PC-3 (cell line): ENCODE measurements around the gene ULK4. TPM values are rescaled to one million over a fixed set of nuclear protein-coding genes. Genes with fewer than 3 reads are reported as not detected.
"Not testable (repeated sequence)": the region's sequence is repeated elsewhere in the genome, so short reads cannot be mapped to it uniquely, and the experiment has no call there.

Experiments
- ATAC-seq: fragments of 200-7000 bp; cut with Tn5 transposase; 2 replicates; pipeline ENCODE4 v1.9.1; 2020; ENCODE audit warnings: mild to moderate bottlenecking, moderate library complexity
- BruUV-seq: library from RNA; stranded (reverse); fragments of 400-500 nt; replicated peaks from 2 replicates; lab custom pipeline; 2021; lab: Mats Ljungman, UMichigan
- CTCF ChIA-PET: fragments of 300-600 bp; sonication (Branson Sonifier 250); formaldehyde crosslinking; loops from one replicate; lab custom pipeline; 2022; ENCODE audit warnings: antibody characterized with exemption; lab: Charles Lee
- POLR2A ChIA-PET: fragments of 300-600 bp; sonication (Branson Sonifier 250); formaldehyde crosslinking; loops from one replicate; lab custom pipeline; 2022; ENCODE audit warnings: antibody characterized with exemption; ENCODE audit not compliant: unreplicated experiment; lab: Charles Lee
- DNase-seq: peaks from one replicate; pipeline ENCODE4 v3.0.0-alpha.2; 2015
- H2AFZ ChIP-seq: fragments of 300-600 bp; sonication (generic); 2 replicates; pipeline ENCODE4 v1.6.0; 2016; ENCODE audit warnings: antibody characterized with exemption, low read length
- H3F3A ChIP-seq: fragments of 300-600 bp; sonication (generic); one replicate; pipeline ENCODE4 v1.6.0; 2017; ENCODE audit warnings: antibody characterized with exemption, low read length, control low read depth, mild to moderate bottlenecking; ENCODE audit not compliant: unreplicated experiment
- H3K27ac ChIP-seq: fragments of 300-600 bp; sonication (generic); 2 replicates; pipeline ENCODE4 v1.5.1; 2016; ENCODE audit warnings: mild to moderate bottlenecking, low read length
- H3K27me3 ChIP-seq: fragments of 300-600 bp; sonication (generic); 2 replicates; pipeline ENCODE4 v1.6.1; 2016; ENCODE audit warnings: low read length, mixed read lengths
- H3K36me3 ChIP-seq: fragments of 300-600 bp; sonication (generic); 2 replicates; pipeline ENCODE4 v1.6.1; 2016; ENCODE audit warnings: low read depth, mixed run types, low read length, mixed read lengths
- H3K4me1 ChIP-seq: fragments of 300-600 bp; sonication (generic); 2 replicates; pipeline ENCODE4 v1.5.1; 2016; ENCODE audit warnings: low read length; ENCODE audit not compliant: insufficient read depth
- H3K4me2 ChIP-seq: fragments of 300-600 bp; sonication (generic); 2 replicates; pipeline ENCODE4 v1.6.0; 2016; ENCODE audit warnings: low read length
- H3K4me3 ChIP-seq: fragments of 300-600 bp; sonication (generic); 2 replicates; pipeline ENCODE4 v1.5.1; 2016; ENCODE audit warnings: mild to moderate bottlenecking, low read length, mixed read lengths
- H3K79me2 ChIP-seq: fragments of 300-600 bp; sonication (generic); 2 replicates; pipeline ENCODE4 v1.6.1; 2017; ENCODE audit warnings: low read length, mixed read lengths
- H3K9ac ChIP-seq: fragments of 300-600 bp; sonication (generic); 2 replicates; pipeline ENCODE4 v1.6.0; 2016; ENCODE audit warnings: mild to moderate bottlenecking, low read length
- H3K9me2 ChIP-seq: fragments of 300-600 bp; sonication (generic); replicated peaks from 2 replicates; pipeline ENCODE4 v1.6.1; 2016; ENCODE audit warnings: mixed run types, low read length, mixed read lengths
- H3K9me3 ChIP-seq: fragments of 300-600 bp; sonication (generic); 2 replicates; pipeline ENCODE4 v1.6.1; 2016; ENCODE audit warnings: low read length, mixed read lengths
- H4K20me1 ChIP-seq: fragments of 300-600 bp; sonication (generic); 2 replicates; pipeline ENCODE4 v1.6.1; 2016; ENCODE audit warnings: low read length, mixed read lengths
- EZH2 ChIP-seq: fragments of 300-600 bp; sonication (generic); IDR thresholded peaks from one replicate; pipeline ENCODE4 v1.6.1; 2017; ENCODE audit warnings: antibody characterized with exemption, mild to moderate bottlenecking, low read length; ENCODE audit not compliant: unreplicated experiment
- EZH2phosphoT487 ChIP-seq: fragments of 300-600 bp; sonication (generic); IDR thresholded peaks from 2 replicates; pipeline ENCODE4 v1.6.1; 2018; ENCODE audit warnings: mild to moderate bottlenecking, antibody characterized with exemption, low read length, borderline replicate concordance
- intact Hi-C: fragments of 100-400 bp; cut with micrococcal nuclease; formaldehyde crosslinking; loops from 2 replicates; pipeline ENCODE4 v1.9.0; 2023
- total RNA-seq: library from RNA; depleted of rRNA; stranded (reverse); fragments of >200 nt; gene quantifications from 2 replicates; pipeline ENCODE4 v1.2.3, GENCODE V29; 2014
- TF ChIP-seq, protein P1 (sequence below): fragments of 300-600 bp; sonication (generic); conservative IDR thresholded peaks from 2 replicates; pipeline ENCODE4 v1.5.1; 2017; ENCODE audit warnings: antibody characterized with exemption, low read depth, mild to moderate bottlenecking, low read length

The ULK4 gene
- total RNA-seq, 1 experiment from 2014 or later, result 4.8 TPM

DNA sequence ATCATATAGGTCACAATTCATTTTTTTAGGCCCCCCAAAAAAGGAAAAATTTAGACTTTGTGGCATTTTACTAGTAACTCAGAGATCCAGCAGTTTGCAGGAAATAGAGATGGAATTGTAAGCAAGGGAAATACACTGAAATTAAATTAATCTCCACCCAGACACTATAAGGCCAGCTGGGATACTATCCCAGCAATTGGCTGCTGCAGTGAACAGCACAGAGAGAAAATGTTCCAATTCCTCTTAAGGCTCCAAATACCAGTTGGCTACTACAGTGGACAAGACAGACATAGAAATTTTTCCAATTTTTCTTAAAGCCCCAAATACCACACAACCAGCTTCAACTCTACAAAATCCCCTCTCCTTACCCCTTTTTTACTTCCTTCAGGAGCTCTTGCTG lies 78.9 kb downstream of the ULK4 start:
- H3K27ac ChIP-seq, result no peak overlapping the region
- H3K79me2 ChIP-seq, result no peaks in the 10 kb centered on the region
- ATAC-seq (no peak), DNase-seq (no peak)
- H3K9me2 ChIP-seq, result no peaks in the 10 kb centered on the region
- H3F3A ChIP-seq, result no peaks in the 10 kb centered on the region
- H3K4me2 ChIP-seq, result no peak overlapping the region
- H3K4me3 ChIP-seq, result no peak overlapping the region
- H3K9me3 ChIP-seq, result no peaks in the 10 kb centered on the region
- intact Hi-C loops, result loop anchor here (5.0 to 10.0 kb wide), 3 partner anchors 681 to 1688 kb away; no protein-coding TSS in a partner anchor
- H2AFZ ChIP-seq, result no peak overlapping the region
- CTCF ChIA-PET, result interaction anchor here (0.6 kb wide), 1 partner anchor 548 kb away, joined by 3 read pairs; no protein-coding TSS in a partner anchor
- BruUV-seq, result no TSS peak
- H4K20me1 ChIP-seq, result no peaks in the 10 kb centered on the region
- no peaks in the 10 kb centered on the region for H3K4me1 ChIP-seq
- H3K27me3 ChIP-seq, result no peaks in the 10 kb centered on the region
- TF ChIP-seq EZH2 (no peak), EZH2phosphoT487 (no peak)
- no peaks in the 10 kb centered on the region for H3K36me3 ChIP-seq
- POLR2A ChIA-PET, result no interaction called here
- no peak overlapping the region for H3K9ac ChIP-seq

DNA sequence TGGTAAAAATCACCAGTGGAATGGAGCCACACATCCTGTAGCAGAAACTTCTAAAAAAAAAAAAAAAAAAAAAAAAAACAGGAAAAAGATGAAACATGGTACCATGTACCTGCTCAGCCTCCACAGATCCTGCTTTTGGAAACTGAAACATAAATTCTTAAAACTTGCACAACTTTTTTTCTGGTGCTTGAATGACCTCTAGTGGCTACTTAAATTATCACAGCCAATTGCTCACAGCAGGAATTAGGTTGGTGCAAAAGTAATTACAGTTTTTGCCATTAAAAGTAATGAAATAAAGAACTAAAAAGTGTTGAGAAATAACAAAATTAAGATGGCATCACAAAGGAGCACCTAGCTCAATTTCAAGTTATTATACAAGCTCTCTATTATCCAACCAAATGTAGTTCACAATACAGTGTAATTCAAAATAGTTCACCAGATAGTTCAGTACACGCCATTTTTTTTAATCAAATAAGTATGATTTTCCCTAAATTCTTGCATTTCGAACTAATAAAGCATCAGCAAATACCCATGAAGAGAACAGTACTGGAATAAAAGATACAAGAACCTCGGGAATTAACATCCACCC lies 80.6 kb downstream of the ULK4 start:
- ChIA-PET CTCF (no interaction called here), POLR2A (no interaction called here)

DNA sequence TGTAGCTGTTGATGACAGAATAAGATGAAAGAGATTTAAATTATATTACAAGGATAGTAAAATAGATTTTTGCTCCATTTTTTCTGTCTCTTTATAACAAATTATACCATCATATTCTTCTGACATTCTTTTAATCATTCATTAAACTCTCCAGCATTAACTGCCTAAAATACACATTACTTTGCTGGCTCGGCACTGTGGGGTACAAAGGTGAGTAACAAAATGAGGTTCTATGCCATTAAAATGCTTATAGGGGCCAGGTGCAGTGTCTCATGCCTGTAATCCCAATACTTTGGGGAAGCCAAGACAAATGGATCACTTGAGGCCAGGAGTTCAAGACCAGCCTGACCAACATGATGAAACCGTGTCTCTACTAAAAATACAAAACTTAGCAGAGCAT lies 81.5 kb downstream of the ULK4 start:
- POLR2A ChIA-PET, result no interaction called here
- intact Hi-C loops, result loop anchor here (2.0 to 10.0 kb wide), 4 partner anchors 184 to 1686 kb away; no protein-coding TSS in a partner anchor

More for the DNA sequence above, 80.6 kb downstream of the ULK4 start:
- H3K79me2 ChIP-seq, result no peaks in the 10 kb centered on the region
- no peak overlapping the region for H3K4me3 ChIP-seq
- no peak overlapping the region for H3K4me2 ChIP-seq
- TF ChIP-seq, protein P1, sequence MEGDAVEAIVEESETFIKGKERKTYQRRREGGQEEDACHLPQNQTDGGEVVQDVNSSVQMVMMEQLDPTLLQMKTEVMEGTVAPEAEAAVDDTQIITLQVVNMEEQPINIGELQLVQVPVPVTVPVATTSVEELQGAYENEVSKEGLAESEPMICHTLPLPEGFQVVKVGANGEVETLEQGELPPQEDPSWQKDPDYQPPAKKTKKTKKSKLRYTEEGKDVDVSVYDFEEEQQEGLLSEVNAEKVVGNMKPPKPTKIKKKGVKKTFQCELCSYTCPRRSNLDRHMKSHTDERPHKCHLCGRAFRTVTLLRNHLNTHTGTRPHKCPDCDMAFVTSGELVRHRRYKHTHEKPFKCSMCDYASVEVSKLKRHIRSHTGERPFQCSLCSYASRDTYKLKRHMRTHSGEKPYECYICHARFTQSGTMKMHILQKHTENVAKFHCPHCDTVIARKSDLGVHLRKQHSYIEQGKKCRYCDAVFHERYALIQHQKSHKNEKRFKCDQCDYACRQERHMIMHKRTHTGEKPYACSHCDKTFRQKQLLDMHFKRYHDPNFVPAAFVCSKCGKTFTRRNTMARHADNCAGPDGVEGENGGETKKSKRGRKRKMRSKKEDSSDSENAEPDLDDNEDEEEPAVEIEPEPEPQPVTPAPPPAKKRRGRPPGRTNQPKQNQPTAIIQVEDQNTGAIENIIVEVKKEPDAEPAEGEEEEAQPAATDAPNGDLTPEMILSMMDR, result peak; percentile 76
- no peak for TF ChIP-seq EZH2phosphoT487
- intact Hi-C loops, result loop anchor here (1.0 to 10.0 kb wide), 7 partner anchors 185 to 1687 kb away; no protein-coding TSS in a partner anchor
- no peaks in the 10 kb centered on the region for H3F3A ChIP-seq
- BruUV-seq, result no TSS peak
- H4K20me1 ChIP-seq, result no peaks in the 10 kb centered on the region
- H3K9me2 ChIP-seq, result no peaks in the 10 kb centered on the region
- no peak overlapping the region for H2AFZ ChIP-seq
- no peaks in the 10 kb centered on the region for H3K36me3 ChIP-seq
- H3K4me1 ChIP-seq, result no peaks in the 10 kb centered on the region
- H3K9me3 ChIP-seq, result no peaks in the 10 kb centered on the region
- H3K9ac ChIP-seq, result no peak overlapping the region
- no peaks in the 10 kb centered on the region for H3K27me3 ChIP-seq
- ATAC-seq, result no peak; the same call in 1 of the 2 replicates
- H3K27ac ChIP-seq, result no peak overlapping the region
- peak; percentile 73 for DNase-seq

DNA sequence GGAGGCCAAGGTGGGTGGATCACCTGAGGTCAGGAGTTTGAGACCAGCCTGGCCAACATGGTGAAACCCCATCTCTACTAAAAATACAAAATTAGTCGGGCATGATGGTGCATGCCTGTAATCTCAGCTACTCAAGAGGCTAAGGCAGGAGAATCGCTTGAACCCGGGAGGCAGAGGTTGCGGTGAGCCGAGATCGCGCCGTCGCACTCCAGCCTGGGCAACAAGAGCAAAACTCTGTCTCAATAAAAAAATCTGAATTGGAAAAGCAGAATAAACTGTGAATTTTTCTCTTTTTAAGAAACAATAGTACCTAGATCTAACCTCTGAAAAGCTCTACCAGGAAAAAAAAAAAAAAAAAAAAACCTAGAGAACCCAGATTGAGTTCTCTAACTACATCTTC lies 84.2 kb downstream of the ULK4 start:
- intact Hi-C loops, result loop anchor here (10.0 kb wide), 1 partner anchor 513 kb away; no protein-coding TSS in a partner anchor
- ATAC-seq, DNase-seq, H3K36me3 ChIP-seq, H3K27ac ChIP-seq, H3K9me3 ChIP-seq, H3K27me3 ChIP-seq, H3K4me2 ChIP-seq, H3K9me2 ChIP-seq, H3K4me1 ChIP-seq, H3F3A ChIP-seq, H2AFZ ChIP-seq, H3K4me3 ChIP-seq, H4K20me1 ChIP-seq, H3K79me2 ChIP-seq, H3K9ac ChIP-seq, BruUV-seq: not testable (repeated sequence)
- ChIA-PET CTCF (interaction anchor here (0.6 kb wide), 1 partner anchor 152 kb away, joined by 10 read pairs; no protein-coding TSS in a partner anchor), POLR2A (interaction anchor here (0.7 kb wide), 1 partner anchor 1297 kb away, joined by 6 read pairs; no protein-coding TSS in a partner anchor)

More for the DNA sequence above, 81.5 kb downstream of the ULK4 start:
- no peak overlapping the region for H3K27ac ChIP-seq
- H3K4me1 ChIP-seq, result no peaks in the 10 kb centered on the region
- H3K4me2 ChIP-seq, result no peak overlapping the region
- no peaks in the 10 kb centered on the region for H3K9me3 ChIP-seq
- TF ChIP-seq EZH2 (no peak), EZH2phosphoT487 (no peak)
- TF ChIP-seq, protein P1, result no peak
- no peak overlapping the region for H2AFZ ChIP-seq
- CTCF ChIA-PET, result no interaction called here
- no peak for DNase-seq
- H3K27me3 ChIP-seq, result no peaks in the 10 kb centered on the region
- H3K9me2 ChIP-seq, result no peaks in the 10 kb centered on the region
- H4K20me1 ChIP-seq, result no peaks in the 10 kb centered on the region
- H3K79me2 ChIP-seq, result no peaks in the 10 kb centered on the region
- no peaks in the 10 kb centered on the region for H3F3A ChIP-seq
- ATAC-seq, result no peak
- no peak overlapping the region for H3K4me3 ChIP-seq
- no TSS peak for BruUV-seq
- no peak overlapping the region for H3K9ac ChIP-seq
- H3K36me3 ChIP-seq, result no peaks in the 10 kb centered on the region
